GM12873 (cell line): ENCODE results near the gene SLC25A27.

ENCODE experiments used
- TF ChIP-seq, protein P1 (sequence below): IDR thresholded peaks from 2 replicates; pipeline ENCODE4 v1.5.1; 2012; ENCODE audit warnings: low read depth, mild to moderate bottlenecking, moderate library complexity, low read length, control low read depth; ENCODE audit not compliant: insufficient read depth; ENCODE audit errors: missing control alignments

Gene SLC25A27

DNA sequence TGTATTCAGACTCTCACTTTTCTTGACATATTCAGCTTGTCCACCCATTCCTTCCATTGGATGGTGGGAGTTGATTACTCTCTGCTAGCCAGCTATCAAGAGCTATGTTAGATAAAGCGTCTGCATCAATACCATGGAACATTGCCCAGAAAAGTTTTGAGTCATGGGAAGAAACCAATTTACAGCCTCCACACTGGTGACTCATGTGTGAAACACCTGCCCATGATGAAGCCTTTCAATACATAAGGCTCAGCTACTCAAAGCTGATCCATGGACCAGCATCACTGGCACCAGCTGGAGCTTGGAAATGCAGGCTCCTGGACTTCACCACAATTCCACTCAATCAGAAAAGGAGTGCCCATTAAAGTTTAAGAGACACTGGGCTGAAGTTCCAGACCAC, 66.3 kb downstream of the SLC25A27 start:
- TF ChIP-seq, protein P1, sequence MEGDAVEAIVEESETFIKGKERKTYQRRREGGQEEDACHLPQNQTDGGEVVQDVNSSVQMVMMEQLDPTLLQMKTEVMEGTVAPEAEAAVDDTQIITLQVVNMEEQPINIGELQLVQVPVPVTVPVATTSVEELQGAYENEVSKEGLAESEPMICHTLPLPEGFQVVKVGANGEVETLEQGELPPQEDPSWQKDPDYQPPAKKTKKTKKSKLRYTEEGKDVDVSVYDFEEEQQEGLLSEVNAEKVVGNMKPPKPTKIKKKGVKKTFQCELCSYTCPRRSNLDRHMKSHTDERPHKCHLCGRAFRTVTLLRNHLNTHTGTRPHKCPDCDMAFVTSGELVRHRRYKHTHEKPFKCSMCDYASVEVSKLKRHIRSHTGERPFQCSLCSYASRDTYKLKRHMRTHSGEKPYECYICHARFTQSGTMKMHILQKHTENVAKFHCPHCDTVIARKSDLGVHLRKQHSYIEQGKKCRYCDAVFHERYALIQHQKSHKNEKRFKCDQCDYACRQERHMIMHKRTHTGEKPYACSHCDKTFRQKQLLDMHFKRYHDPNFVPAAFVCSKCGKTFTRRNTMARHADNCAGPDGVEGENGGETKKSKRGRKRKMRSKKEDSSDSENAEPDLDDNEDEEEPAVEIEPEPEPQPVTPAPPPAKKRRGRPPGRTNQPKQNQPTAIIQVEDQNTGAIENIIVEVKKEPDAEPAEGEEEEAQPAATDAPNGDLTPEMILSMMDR: no peak

DNA sequence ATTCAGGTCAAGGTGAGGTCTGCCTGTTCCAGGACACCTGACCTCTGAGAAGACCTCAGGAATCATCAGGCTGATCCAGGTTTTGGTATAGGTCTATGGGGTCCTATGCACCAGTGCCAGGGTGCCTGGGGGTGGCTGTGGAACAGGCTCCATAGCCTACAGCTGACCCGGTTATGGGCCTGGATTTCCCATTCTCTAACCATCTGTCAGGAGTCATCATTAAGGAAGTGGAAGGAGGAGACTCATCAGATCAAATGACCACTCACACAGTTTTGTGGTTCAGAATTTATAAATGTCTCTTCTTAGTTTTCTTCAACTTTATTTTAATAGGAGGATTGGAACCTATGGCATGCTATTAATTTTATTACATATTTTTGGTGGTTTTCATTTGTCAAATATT, 67.6 kb downstream of the SLC25A27 start:
- TF ChIP-seq, protein P1: no peak
